IPS-20b (cell line): ENCODE results near the gene KCNJ12.
"Not testable (repeated sequence)": the region's sequence is repeated elsewhere in the genome, so short reads cannot be mapped to it uniquely, and the experiment has no call there.

Source experiments
- H3K27ac ChIP-seq: one replicate; pipeline ENCODE4 v1.5.1; 2013; ENCODE audit warnings: low read length
- H3K27me3 ChIP-seq: 2 replicates; pipeline ENCODE4 v1.6.1; 2013; ENCODE audit warnings: mild to moderate bottlenecking, low read length, inconsistent platforms; ENCODE audit not compliant: insufficient read depth
- H3K36me3 ChIP-seq: 2 replicates; pipeline ENCODE4 v1.6.1; 2013; ENCODE audit warnings: low read depth, mild to moderate bottlenecking, inconsistent platforms, low read length, moderate library complexity; ENCODE audit not compliant: insufficient read depth
- H3K4me1 ChIP-seq: 2 replicates; pipeline ENCODE4 v1.6.1; 2013; ENCODE audit warnings: mild to moderate bottlenecking, control low read depth, inconsistent platforms, low read length, moderate library complexity; ENCODE audit not compliant: insufficient read depth
- H3K4me3 ChIP-seq: 2 replicates; pipeline ENCODE4 v1.5.1; 2013; ENCODE audit warnings: mild to moderate bottlenecking, low read length, inconsistent platforms
- H3K9ac ChIP-seq: 2 replicates; pipeline ENCODE4 v1.6.1; 2013; ENCODE audit warnings: low read depth, mild to moderate bottlenecking, inconsistent platforms, low read length, moderate library complexity
- H3K9me3 ChIP-seq: 2 replicates; pipeline ENCODE4 v1.6.1; 2013; ENCODE audit warnings: mild to moderate bottlenecking, low read depth, low read length, inconsistent platforms; ENCODE audit not compliant: insufficient read depth

KCNJ12 gene

GRCh38 chr17:21406616-21407404, 30.7 kb downstream of the KCNJ12 start:
- not testable (repeated sequence) for H3K9ac ChIP-seq, H3K27me3 ChIP-seq, H3K27ac ChIP-seq, H3K36me3 ChIP-seq, H3K4me1 ChIP-seq, H3K4me3 ChIP-seq, H3K9me3 ChIP-seq

GRCh38 chr17:21407752-21408151, 31.6 kb downstream of the KCNJ12 start:
- not testable (repeated sequence) for H3K9ac ChIP-seq, H3K27me3 ChIP-seq, H3K9me3 ChIP-seq, H3K27ac ChIP-seq, H3K4me3 ChIP-seq, H3K4me1 ChIP-seq, H3K36me3 ChIP-seq

- not testable (repeated sequence) for H3K27ac ChIP-seq, H3K27me3 ChIP-seq, H3K4me3 ChIP-seq, H3K9ac ChIP-seq, H3K9me3 ChIP-seq, H3K36me3 ChIP-seq, H3K4me1 ChIP-seq
Measured at GRCh38 chr17:21408224-21408623, 32.1 kb downstream of the KCNJ12 start.

- H3K36me3 ChIP-seq, H3K27ac ChIP-seq, H3K9ac ChIP-seq, H3K4me1 ChIP-seq, H3K9me3 ChIP-seq, H3K4me3 ChIP-seq, H3K27me3 ChIP-seq: not testable (repeated sequence)
Measured at GRCh38 chr17:21408766-21409300, 32.7 kb downstream of the KCNJ12 start.

GRCh38 chr17:21409388-21409787, 33.2 kb downstream of the KCNJ12 start:
- not testable (repeated sequence) for H3K4me3 ChIP-seq, H3K4me1 ChIP-seq, H3K9ac ChIP-seq, H3K27ac ChIP-seq, H3K27me3 ChIP-seq, H3K36me3 ChIP-seq, H3K9me3 ChIP-seq

- not testable (repeated sequence) for H3K27me3 ChIP-seq, H3K9me3 ChIP-seq, H3K4me1 ChIP-seq, H3K4me3 ChIP-seq, H3K36me3 ChIP-seq, H3K27ac ChIP-seq, H3K9ac ChIP-seq
Measured at GRCh38 chr17:21409971-21410370, 33.8 kb downstream of the KCNJ12 start.

- H3K4me1 ChIP-seq, H3K27me3 ChIP-seq, H3K9ac ChIP-seq, H3K4me3 ChIP-seq, H3K9me3 ChIP-seq, H3K36me3 ChIP-seq, H3K27ac ChIP-seq: not testable (repeated sequence)
Measured at GRCh38 chr17:21410371-21410770, 34.2 kb downstream of the KCNJ12 start.

- not testable (repeated sequence) for H3K9ac ChIP-seq, H3K27ac ChIP-seq, H3K27me3 ChIP-seq, H3K4me1 ChIP-seq, H3K9me3 ChIP-seq, H3K4me3 ChIP-seq, H3K36me3 ChIP-seq
Measured at GRCh38 chr17:21410906-21411678, 34.9 kb downstream of the KCNJ12 start.

- not testable (repeated sequence) for H3K9me3 ChIP-seq, H3K4me1 ChIP-seq, H3K27ac ChIP-seq, H3K36me3 ChIP-seq, H3K4me3 ChIP-seq, H3K27me3 ChIP-seq, H3K9ac ChIP-seq
Measured at GRCh38 chr17:21411679-21412205, 35.6 kb downstream of the KCNJ12 start.

- H3K9ac ChIP-seq, H3K27ac ChIP-seq, H3K9me3 ChIP-seq: not testable (repeated sequence)
Measured at GRCh38 chr17:21412207-21412681, 36.1 kb downstream of the KCNJ12 start.

GRCh38 chr17:21413570-21414279, 37.6 kb downstream of the KCNJ12 start:
- H3K27ac ChIP-seq, H3K9me3 ChIP-seq, H3K4me3 ChIP-seq, H3K27me3 ChIP-seq, H3K36me3 ChIP-seq, H3K4me1 ChIP-seq, H3K9ac ChIP-seq: not testable (repeated sequence)

More at GRCh38 chr17:21412207-21412681, 36.1 kb downstream of the KCNJ12 start:
- not testable (repeated sequence) for H3K4me1 ChIP-seq, H3K36me3 ChIP-seq, H3K27me3 ChIP-seq, H3K4me3 ChIP-seq
